Glomerular endothelial cell (primary cell): ENCODE results near the gene P4HA2. TPM values are rescaled to one million over a fixed set of nuclear protein-coding genes. Genes with fewer than 3 reads are reported as not detected.
"Not testable (repeated sequence)": the region's sequence is repeated elsewhere in the genome, so short reads cannot be mapped to it uniquely, and the experiment has no call there.

ENCODE experiments used
- DNase-seq: peaks from one replicate; pipeline ENCODE4 v3.0.0-alpha.2; 2011; ENCODE audit warnings: low read depth, low spot score; ENCODE audit errors: extremely low read depth
- total RNA-seq: library from RNA; depleted of rRNA; stranded (reverse); fragments of >200 nt; gene quantifications from 2 replicates; pipeline ENCODE4 v1.2.3, GENCODE V29; 2015

P4HA2 gene
- total RNA-seq, 1 donor from 2014 or later = 151 TPM

GRCh38 chr5:132161574-132162326, 65.9 kb downstream of the P4HA2 start:
- DNase-seq = not testable (repeated sequence)

- DNase-seq = no peak
Observed at GRCh38 chr5:132156413-132156812, 71.2 kb downstream of the P4HA2 start.

GRCh38 chr5:132150565-132150964, 77.1 kb downstream of the P4HA2 start:
- DNase-seq = no peak

GRCh38 chr5:132147663-132148062, 80.0 kb downstream of the P4HA2 start:
- DNase-seq = no peak

- DNase-seq = not testable (repeated sequence)
Observed at GRCh38 chr5:132145326-132145725, 82.3 kb downstream of the P4HA2 start.

DNA sequence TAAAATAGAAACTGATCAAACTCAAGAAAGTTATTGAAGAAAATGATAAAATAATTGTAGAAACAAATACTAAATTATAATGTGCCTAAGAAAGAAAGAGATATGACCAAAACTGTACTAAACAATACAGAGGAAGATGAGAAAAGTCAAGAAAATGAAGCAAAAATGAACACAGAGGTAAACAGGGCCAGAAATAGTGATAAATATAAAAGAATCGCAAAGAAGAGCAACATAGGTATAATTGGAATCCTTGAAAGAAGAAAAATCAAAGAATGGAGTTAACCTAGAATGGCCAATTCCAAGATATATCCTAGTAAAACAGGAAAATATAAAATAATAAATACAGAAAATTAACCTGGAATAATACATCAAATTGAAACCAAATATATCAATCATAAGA, 84.5 kb downstream of the P4HA2 start:
- no peak for DNase-seq

- DNase-seq = no peak
Observed at GRCh38 chr5:132142459-132142858, 85.2 kb downstream of the P4HA2 start.

Other genes with a start within 250 kb of the P4HA2 start
- not detected in 2 replicates for gene ACSL6, start 216.2 kb downstream of the P4HA2 start, total RNA-seq
- not detected in 2 replicates for gene IL3, start 167.2 kb downstream of the P4HA2 start, total RNA-seq
- gene CSF2, start 154.1 kb downstream of the P4HA2 start, total RNA-seq = 9.5 and 31.6 TPM in 2 replicates
- 88.4 and 118 TPM in 2 replicates for gene PDLIM4, start 29.8 kb upstream of the P4HA2 start, total RNA-seq
- 12.0 and 25.0 TPM in 2 replicates for gene SLC22A4, start 66.5 kb upstream of the P4HA2 start, total RNA-seq
- gene SLC22A5, start 141.9 kb upstream of the P4HA2 start, total RNA-seq = 2.6 and 4.4 TPM in 2 replicates